Ammon's horn (tissue), 1 donor: ENCODE measurements around the gene MFGE8.

Source experiments
- DNase-seq: peaks from one replicate; pipeline ENCODE4 v3.0.0-alpha.2; 2016; ENCODE audit warnings: low spot score

The MFGE8 gene

DNA sequence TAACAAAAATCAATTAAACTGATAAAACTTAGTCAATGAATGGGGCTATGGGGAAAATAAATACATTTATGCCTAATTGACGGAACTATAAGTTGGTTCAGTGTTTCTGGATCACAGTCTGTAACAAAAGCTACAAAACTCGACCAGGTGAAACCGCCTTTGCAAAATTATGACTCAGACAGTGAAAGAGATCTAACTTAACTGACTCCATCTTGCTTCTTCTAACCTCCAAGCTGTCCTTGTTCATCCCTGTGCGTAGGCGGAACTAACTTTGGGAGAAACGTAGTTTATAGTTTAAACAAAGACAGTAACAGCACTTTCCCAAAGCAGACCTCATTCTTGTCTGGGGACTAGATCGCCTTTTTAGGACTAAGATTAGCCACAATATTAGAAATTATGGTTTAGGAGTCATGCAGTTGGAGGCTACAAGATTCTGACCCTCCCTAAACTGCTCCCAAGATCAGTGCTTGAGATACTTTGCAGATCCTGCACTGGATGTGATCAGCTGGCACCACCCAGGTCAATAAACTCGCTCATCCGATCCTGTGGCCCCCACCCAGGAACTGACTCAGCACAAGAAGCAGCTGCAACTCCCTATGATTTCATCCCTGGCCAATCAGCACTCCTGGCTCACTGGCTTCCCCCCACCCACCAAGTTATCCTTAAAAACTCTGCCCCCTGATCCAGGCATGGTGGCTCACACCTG lies 7.2 kb upstream of the MFGE8 start:
- DNase-seq = no peak

DNA sequence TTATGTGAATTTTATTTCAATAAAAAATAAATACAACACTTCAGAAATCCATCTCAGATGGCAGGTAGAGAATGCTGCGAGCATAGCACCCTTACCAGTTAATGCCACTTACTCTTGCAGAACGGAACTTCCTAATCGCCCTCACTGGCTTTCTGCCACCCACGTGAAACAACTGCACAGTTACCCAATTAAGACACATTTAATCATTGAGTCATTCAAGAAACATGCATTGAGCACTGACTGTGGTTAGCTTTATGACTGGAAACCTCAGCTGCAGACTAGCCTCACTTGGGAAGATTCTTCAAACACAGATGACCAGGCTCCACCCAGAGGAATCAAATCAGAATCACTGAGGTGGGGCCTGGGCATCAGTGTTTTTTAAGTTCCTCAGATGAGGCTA lies 5.6 kb upstream of the MFGE8 start:
- DNase-seq = no peak

DNA sequence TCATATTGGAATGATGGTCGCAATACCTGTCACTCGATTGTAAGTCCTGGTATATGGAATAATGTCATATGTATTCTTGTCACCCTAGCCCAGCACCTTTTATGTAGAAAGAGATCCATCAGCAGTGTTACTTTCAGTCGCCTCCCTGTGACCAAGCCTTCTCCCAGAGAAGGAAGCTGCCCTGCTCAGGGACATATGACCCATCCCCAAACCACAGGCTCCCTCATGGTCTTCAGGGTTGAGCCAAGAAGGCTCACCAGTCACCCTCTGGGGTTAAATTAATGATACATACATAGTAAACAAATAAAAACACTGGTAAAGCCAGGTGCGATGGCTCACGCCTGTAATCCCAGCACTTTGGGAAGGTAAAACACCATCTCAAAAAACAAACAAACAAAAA lies 4.6 kb upstream of the MFGE8 start:
- DNase-seq = no peak

DNA sequence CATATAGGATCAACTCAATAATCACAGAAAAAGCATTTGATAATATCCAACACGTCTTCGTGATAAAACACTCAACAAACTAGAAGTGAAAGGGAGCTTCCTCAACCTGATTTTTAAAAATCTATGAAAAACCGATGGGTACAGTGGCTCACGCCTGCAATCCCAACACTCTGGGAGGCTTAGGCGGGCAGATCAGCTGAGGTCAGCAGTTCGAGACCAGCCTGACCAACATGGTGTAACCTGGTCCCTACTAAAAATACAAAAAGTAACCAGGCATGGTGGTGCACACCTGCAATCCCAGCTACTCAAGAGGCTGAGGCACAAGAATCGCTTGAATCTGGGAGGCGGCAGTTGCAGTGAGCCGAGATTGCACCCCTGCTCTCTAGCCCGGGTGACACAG lies 2.2 kb upstream of the MFGE8 start:
- no peak for DNase-seq

DNA sequence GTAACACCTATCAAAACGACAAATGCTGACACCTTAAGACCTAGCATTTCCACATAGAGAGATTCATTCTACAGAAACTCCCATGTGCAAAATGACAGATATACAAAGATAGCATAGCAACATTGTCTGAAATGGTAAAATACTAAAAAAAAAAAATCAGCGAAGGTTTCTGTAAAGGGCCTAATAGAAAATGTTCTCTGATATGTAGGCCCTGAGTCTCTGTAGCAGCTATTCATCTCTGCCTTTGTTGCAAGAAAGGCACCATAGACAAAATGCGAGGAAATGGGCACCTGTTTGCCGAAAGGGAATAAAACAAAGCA lies 631 bp upstream of the MFGE8 start:
- DNase-seq = no peak

DNA sequence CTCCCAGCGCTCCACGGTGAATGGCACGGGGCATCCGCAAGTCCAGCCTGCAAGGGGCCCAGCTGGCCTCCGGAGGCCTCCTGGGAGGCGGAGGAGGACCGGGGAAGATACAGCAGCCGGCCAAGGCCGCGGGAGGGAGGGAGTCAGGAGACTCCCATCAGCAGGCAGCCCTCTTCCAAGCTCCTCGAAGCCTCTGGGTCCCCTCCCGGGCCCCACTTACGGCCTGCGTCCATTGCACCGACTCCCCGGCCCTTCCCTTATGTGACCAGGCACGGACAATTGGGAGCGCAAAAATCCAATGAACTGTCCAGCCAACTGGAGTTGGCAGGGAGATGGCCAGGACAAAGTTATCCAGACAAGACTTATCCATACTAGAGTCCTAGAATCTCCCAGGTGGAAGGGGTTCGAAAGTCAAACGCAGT lies 668 bp downstream of the MFGE8 start:
- DNase-seq = no peak

DNA sequence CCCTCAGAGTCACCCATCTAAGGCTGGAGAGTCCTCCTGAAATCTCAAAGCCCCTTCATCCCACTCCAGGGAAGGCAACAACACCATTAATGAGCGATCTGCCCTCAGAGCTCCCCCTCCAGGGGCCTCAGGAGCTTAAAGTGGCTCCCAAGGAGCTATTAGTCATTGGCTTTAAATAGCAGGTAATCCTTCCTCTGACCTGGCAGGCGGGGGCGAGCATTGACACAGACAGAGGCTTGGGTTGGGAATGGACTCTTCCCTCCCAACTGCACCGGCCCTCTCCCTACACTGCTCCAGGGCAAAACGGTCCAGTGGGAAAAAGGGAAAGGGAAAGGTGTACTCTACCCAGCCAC lies 1.4 kb downstream of the MFGE8 start:
- DNase-seq = no peak

DNA sequence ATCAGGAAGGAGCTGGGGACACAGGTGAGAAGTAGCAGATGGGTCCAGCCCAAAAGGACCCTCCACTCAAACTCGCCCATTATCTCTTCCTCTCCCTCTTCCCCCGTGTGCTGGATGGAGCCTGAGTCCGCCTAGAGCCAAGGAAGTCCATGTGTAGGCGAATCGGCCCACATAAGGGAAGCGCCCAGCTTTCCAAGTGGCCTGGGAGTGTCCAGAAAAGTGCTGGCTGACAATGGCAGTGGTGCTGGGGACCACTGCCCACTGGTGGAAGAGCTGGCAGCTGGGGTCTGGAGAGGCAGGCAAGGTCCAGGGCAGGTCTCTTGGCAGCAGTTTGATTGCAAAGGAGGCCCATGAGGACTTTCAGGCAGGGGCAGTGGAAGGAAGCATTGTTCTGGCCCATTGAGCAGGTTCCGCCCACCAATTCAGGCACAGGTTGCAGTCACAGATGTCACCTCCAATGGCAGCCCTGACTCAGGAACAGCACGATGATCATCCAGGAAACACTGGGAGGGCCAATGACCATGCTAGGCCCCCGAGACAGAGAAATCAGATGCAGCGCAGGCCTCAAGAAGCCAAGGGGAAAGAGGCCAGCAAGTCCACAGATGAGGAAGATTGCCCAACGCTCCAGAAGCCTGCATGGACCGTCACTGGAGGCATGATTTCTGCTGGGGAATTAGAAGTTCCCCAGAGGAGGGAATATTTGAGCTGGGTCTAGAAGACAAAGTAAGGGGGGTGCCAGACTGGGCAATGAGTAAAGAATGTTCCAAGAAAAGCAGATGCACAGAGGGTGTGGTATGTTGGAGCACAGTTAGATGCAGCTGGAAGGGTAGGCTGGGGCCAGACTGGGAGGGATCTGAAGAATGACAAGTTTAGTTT lies 3.0 kb downstream of the MFGE8 start:
- no peak for DNase-seq

DNA sequence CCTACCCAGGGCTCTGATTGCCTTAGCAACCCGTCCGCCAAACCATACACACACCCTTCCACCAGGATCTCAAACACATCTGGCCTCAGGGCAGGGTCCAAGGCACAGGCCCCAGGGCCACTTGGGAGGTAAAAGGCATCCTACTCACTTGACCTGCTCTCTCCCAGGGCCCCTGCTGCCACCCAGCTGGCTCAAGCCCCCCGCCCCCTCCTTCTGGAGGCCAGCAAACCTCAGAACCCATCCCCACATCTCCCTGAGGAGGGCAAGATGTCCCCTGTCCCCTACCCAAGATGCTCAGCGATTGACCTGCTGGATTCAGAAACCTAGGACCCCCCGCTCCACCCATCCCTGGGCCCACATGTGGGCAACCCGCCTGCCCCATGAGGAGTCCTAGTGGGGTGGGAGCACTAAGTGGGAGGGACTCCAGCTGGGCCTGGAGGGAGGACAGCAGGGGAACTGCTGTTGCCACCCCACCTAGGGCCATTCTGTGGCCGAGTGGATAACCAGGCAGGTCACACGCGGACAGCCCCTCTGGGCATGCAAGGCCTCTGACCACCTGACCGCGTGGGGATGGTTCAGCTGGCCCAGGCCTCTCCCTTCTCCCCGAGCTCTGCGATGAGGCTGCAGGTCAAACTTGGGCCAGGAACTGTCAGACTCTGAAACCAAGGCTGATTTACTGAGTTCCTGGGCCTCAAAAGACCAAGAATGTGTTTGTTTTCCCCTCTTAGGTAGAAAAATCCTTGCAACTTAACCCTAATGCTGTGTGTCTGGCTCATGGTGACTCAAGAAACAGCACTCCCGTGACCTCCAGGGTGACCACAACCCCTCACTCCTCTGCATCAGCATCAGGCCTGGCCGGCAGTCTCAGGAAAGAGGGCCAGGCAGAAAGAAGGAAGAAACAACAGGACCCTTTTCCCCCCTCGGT lies 4.2 kb downstream of the MFGE8 start:
- no peak for DNase-seq

DNA sequence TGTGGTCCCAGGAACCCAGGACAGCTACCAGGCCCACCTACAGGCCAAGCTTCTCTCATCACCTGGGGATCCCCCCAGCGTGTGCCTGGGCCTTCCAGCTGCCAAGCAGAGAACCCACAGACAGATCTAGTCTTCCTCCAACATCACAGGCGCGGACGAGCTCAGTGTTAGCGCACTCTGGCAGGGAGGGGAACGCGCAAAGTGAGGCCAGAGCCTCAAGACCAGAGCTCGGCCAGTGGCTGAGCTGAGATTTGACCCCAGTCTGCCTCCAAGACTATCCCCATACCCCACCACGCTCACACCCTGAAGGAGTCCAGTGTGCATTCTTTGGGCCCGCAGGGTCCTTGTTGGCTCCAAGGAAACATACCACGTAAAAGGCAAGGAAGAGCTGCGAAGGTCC lies 5.1 kb downstream of the MFGE8 start:
- no peak for DNase-seq

DNA sequence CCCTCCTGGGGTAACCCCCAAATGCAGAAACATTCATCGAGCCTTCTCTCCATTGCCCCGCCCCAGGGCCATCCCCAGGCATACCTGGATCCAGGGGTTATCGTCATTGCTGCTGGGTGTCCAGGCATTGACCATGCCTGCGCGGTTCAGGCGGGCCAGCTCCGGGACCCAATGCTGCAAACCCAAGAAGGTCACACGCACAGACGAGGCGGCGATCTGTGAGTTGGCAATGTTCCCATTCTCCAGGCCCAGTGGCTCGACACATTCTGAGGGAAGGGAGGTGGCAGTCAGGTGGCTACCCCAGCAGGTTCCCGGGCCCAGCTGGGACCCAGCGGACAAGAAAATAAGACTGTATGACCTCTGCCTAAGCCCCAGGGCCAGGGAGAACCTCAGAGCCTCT lies 6.1 kb downstream of the MFGE8 start:
- DNase-seq = no peak

DNA sequence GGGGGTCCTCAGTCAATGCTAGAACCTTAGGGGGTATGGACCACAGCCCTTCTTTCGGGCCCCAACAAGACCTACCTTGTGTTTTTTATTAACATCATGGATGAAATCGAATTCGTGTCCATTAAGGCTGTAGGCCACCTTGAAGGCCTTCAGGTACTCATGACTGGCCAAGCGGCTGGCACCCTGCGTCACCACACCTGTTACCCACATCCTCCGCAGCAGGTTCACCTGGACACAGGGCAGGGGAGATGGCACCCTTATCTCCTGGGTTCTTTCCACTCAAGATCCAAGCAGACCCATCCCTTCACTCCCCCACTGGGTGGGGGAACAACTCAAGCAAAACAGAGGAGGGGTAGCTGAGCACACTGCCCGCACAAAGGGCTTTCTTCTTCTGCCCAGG lies 6.6 kb downstream of the MFGE8 start:
- DNase-seq = no peak

DNA sequence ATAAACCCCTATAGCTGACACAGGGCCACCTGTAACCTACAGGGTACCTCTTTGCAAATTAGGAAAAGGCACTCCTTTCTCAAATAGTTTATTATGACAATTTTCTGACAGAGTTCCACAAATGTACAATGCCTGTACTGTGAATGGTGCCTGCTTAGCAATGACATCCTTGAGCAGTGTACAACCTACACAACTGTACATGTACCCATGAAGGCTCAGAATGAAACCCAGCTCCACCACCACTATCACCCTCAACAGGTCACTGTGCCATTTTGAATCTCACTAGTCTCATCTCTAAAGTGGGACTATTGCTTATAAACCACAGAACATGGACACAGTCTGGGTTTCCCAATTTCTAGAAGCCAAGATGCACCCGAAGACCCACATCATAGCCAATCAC lies 7.0 kb downstream of the MFGE8 start:
- DNase-seq = no peak

DNA sequence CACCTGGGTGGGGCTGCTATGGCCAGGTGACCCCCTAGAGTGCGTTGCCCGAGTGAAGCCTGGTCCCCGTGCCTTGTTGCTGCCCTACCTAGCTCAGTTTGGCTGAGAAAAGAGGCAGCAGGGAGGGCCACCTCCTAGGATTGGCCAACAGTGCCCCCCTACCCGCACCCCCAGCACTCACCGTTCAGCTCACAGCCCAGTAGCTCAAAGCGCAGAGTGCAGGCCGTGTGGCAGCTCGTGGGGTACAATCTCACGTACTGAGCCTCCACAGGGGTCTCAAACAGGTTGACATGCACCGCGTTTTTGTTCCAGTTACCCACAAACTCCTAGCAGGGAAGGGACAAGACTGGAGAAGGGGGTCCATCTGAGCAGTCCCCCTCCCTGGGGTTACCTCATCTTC lies 7.6 kb downstream of the MFGE8 start:
- DNase-seq = no peak

DNA sequence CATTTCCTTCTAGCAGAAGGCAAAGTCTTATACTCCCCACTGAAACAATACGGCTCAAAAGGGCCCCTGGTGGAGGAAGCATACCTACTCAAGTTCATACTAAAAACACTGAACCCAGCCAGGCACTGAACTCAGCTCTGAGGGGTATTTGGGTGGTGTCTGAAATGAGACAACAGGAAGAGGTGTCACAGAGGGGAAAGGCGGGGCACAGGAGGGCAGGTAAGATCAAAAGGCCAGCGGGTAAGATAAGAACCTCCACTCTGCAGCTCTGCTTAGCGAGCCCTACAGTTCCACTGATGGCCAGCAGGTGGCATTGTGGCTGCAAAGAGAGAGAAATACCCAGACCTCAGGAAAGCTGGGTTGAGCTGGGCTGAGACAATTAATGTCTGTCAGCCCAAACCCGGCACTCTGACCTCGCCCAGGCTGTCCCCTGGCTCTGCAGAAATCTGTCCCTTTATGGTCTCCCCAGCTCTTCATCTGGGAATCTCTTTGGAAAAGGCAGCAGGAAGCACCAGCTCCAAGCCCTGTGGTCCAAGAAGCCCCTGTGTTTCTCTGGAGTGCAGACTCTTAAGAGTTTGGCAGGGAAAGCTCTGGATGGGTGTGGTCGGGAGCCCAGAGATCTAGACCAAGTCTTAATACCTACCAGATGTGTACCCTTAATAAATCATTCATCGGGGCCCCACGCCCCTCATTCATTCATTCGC lies 8.4 kb downstream of the MFGE8 start:
- peak; percentile 89 for DNase-seq

DNA sequence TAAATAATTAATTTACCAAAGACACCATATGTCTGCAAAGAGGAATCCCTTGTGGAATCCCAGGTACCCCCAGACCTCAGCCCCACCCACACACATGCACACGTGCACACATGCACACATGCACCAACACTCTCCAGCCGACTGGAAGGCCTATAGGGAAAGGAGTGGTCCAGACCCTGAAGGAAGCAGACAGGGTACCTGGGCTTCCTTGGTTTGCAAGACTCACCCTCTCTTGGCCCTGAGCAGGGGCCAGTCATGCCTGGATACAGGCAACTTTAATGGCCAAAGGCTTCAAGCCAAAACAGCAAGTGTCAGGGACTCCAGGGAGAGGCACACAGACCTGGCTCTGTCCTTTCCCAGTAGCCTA lies 8.9 kb downstream of the MFGE8 start:
- DNase-seq = no peak

DNA sequence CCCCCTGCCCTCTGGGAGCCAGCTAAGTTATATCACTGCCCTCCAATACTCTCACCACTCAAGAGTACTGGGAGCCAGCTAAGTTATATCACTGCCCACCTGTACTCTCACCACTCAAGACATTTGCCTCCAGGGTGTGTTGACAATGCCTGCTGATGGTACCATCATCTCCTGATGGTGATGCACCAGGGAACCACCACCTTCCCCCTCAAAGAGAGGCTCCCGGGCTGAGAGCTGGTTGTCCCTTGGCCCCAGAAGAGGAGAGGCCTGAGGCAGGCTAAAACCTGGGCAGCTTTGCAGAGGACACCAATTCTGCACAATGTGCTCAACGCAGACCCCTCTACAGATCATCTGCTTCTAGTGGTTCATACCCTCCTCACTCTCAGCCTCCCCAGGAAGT lies 10.3 kb downstream of the MFGE8 start:
- no peak for DNase-seq

DNA sequence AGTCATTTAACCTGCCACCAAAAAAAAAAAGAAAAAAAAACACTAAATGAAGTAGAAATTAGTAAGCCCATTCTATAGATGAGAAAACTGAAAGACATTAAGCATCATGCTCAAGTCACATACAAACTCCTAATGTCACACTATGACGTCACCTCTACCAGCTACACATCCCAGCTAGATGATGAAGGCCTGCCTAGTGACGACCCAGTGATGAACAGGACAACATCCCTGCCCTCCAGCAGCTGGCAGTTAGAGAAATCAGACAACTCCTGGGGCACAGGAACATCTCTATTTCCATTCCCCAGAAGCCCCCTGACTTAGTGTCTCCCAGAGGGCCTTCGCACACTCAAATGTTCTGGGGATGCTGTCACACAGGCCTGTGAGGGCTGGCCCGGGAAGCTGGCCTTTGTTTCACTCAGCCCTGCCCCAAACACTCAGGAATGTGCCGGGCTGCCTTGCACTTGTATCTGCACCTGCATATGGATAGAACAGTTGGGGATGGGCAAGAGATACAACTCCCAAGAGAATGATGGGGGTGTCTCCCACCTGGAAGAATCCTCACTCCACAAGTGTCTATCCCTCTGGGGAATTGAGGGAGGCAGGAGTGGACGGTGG lies 10.9 kb downstream of the MFGE8 start:
- DNase-seq = no peak

DNA sequence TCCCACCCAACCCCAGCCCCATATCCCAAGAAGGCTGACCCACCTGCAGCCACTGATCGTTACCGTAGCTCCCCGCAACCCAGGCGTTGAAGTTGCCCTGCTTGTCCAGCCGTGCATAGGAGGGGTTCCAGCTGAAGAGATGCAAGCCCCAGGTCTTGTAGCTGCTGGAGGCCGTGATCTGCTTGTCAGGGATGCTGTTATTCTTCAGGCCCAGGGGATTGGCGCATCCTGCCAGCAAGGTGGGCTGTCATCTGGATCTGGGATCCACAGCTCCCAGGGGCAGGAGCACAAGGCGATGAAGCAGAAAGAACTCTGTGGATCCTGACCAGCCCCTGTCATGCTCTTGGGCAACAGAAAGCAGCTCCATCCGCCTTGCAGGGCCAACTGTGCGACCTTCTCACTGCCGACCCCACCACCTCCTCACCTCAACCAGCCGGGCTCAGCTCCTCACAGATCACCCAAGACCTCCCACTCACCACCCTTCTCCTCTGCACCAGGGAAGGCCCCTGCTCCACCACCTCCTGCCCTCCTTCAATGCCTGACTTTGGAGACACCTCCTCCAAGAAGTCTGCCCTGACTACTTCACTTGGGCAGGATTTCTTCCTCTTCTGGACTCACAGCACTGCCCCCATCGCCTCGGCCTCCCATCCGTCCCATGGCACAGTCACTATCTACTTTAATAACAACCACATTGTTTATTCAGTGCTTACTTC lies 11.5 kb downstream of the MFGE8 start:
- DNase-seq = no peak

DNA sequence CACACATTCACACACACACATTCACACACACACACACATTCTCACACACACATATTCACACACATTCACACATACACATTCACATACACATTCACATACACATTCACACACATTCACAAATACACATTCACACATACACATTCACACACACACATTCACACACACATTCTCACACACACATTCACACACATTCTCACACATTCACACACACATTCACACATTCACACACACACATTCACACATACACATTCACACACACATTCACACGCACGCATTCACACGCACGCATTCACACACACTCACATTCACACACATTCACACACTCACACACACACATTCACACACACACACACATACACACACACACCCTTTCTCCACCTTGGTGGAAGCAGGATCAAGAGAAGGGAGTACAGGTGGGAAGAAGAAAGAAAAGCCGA lies 12.2 kb downstream of the MFGE8 start:
- no peak for DNase-seq
